ENCODE measurements around the gene HJV. TPM values are rescaled to one million over a fixed set of nuclear protein-coding genes. Genes with fewer than 3 reads are reported as not detected.

Gene HJV
- total and polyA plus RNA-seq, 2 of the 8 experiments (the other 6 are each of a cell fraction or from before 2014, with no cell fraction given): 0.32 to 0.70 TPM

- Histone ChIP-seq H3K9ac (replicated peaks in 1 of 4; ENCODE audit: extremely low read depth in 1 of 4, low read depth in 3 of 4, low read length in 3 of 4) (no peak overlapping the region), H3K4me1 (replicated peaks in 1 of 4; ENCODE audit: control insufficient read depth in 3 of 4, insufficient read depth in 4 of 4, low read length in 3 of 4) (peaks cover 0 to 6% (median 3%) of the 10 kb centered on the region in 4 experiments; a peak in 6 of 7 replicates), H2BK15ac (ENCODE audit: low read length) (no peak overlapping the region), H4K20me1 (replicated peaks in 1 of 2; ENCODE audit: control insufficient read depth in 1 of 2, insufficient read depth in 2 of 2, low read length in 2 of 2) (no peaks in the 10 kb centered on the region), H3K4me2 (ENCODE audit: insufficient read depth in 1 of 2, low read depth in 2 of 2, low read length in 2 of 2) (no peak overlapping the region), H3K27ac (ENCODE audit: low read depth, low read length) (no peak overlapping the region), H2AK5ac (ENCODE audit: low read depth, low read length) (no peak overlapping the region), H2BK5ac (ENCODE audit: low read depth, low read length) (no peak overlapping the region), H2BK20ac (ENCODE audit: low read length) (no peak overlapping the region), H3K23me2 (ENCODE audit: low read depth, low read length) (no peaks in the 10 kb centered on the region), H4K5ac (ENCODE audit: insufficient read length, low read depth, low read length) (no peak overlapping the region), H3K36me3 (ENCODE audit: control insufficient read depth in 2 of 4, insufficient read depth in 4 of 4, low read length in 3 of 4) (no peaks in the 10 kb centered on the region), H3K23ac (ENCODE audit: insufficient read length) (no peak overlapping the region), H4K91ac (replicated peaks; ENCODE audit: insufficient read length, low read length) (no peak overlapping the region), H3K4me3 (ENCODE audit: extremely low read depth in 1 of 4, insufficient read depth in 2 of 4, low read depth in 3 of 4, low read length in 4 of 4) (no peak overlapping the region), H2BK120ac (replicated peaks; ENCODE audit: low read depth, low read length) (no peak overlapping the region), H3K56ac (replicated peaks; ENCODE audit: insufficient read length, low read depth, low read length) (no peak overlapping the region), H3K18ac (ENCODE audit: extremely low read depth, low read length) (no peak overlapping the region), H2BK12ac (ENCODE audit: low read depth, low read length) (0 out of 2 replicates have a peak overlapping the region, but pooled peaks have one; percentile 72), H3K4ac (replicated peaks; ENCODE audit: insufficient read length, low read depth, low read length) (no peak overlapping the region), H3K14ac (ENCODE audit: insufficient read length) (no peak overlapping the region), H4K8ac (ENCODE audit: extremely low read depth, insufficient read depth, low read length) (no peak overlapping the region), H3K79me1 (ENCODE audit: low read depth, low read length) (no peaks in the 10 kb centered on the region), H3K27me3 (replicated peaks in 1 of 4; ENCODE audit: control insufficient read depth in 3 of 4, extremely low read depth in 1 of 4, insufficient read depth in 3 of 4, low read length in 3 of 4) (no peaks in the 10 kb centered on the region), H3K79me2 (ENCODE audit: control insufficient read depth in 1 of 2, insufficient read depth in 2 of 2, low read length in 2 of 2) (no peaks in the 10 kb centered on the region), H2AFZ (ENCODE audit: low read length) (peak overlapping the region; percentile 89), H3K9me3 (ENCODE audit: insufficient read depth in 2 of 2, low read depth in 1 of 2, low read length in 1 of 2) (no peaks in the 10 kb centered on the region)
- no peak for TF ChIP-seq TAF7 (optimal IDR thresholded peaks at IDR 0.05; ENCODE audit: borderline replicate concordance, low read depth, low read length)
- TF ChIP-seq CEBPB (IDR thresholded peaks at IDR 0.05; ENCODE audit: low read depth, low read length): peak; percentile 16; the same call in 1 of the 2 replicates
- TF ChIP-seq CHD2 (IDR thresholded peaks at IDR 0.05; ENCODE audit: low read length): no peak
- peak; percentile 54; the same call in 1 of the 2 replicates for TF ChIP-seq SRF (IDR thresholded peaks at IDR 0.05; ENCODE audit: low read depth, low read length)
- no peak for TF ChIP-seq JUN (IDR thresholded peaks at IDR 0.05; ENCODE audit: low read depth, low read length)
- no peak for TF ChIP-seq PHF8 (conservative IDR thresholded peaks at IDR 0.05; ENCODE audit: low read depth, low read length)
- no peak for TF ChIP-seq HDAC2 (IDR thresholded peaks at IDR 0.05; ENCODE audit: borderline replicate concordance in 1 of 2, low read depth in 2 of 2, low read length in 2 of 2)
- TF ChIP-seq POLR2AphosphoS5 (IDR thresholded peaks at IDR 0.05; ENCODE audit: low read depth, low read length): no peak
- TF ChIP-seq TAF1 (IDR thresholded peaks at IDR 0.05; ENCODE audit: low read depth, low read length): no peak
- TF ChIP-seq SP2 (IDR thresholded peaks at IDR 0.05; ENCODE audit: low read length): no peak
- WGBS, 2 experiments (ENCODE audit: extremely low coverage in 1 of 2, insufficient coverage in 1 of 2, insufficient read length in 1 of 2, insufficient replicate concordance in 2 of 2, low coverage in 1 of 2, low lambda C conversion rate in 2 of 2, missing lambda C conversion rate in 1 of 2): 86% methylated on average over 15 of the region's 15 CpGs; no CpG with 5 or more reads in 1 of the 2 experiments
- ChIA-PET CTCF (ENCODE audit: partially characterized antibody) (interaction anchor here (0.7 to 12.6 kb wide), 5 partner anchors 7 to 102 kb away, joined by 3 to 93 read pairs (median 5); no protein-coding TSS in a partner anchor), POLR2A (ENCODE audit: partially characterized antibody) (interaction anchor here (0.6 to 13.7 kb wide), 3 partner anchors 7 to 59 kb away, joined by 3 to 218 read pairs (median 6); partner anchors contain the start of genes RBM8A and TXNIP)
- no peak for FAIRE-seq
- no peak for DNase-seq (ENCODE audit: low read depth in 1 of 2, low spot score in 2 of 2)
Measured at GRCh38 chr1:145985502-145986439, 35.8 kb downstream of the HJV start.
